Mesenchymal stem cell (in vitro differentiated cells and primary cell): Measurements from ENCODE around the gene EPB41L1.
A peak's percentile ranks its signal among the peaks of the same experiment; 100 is the strongest.

ENCODE experiments used
- DNase-seq: peaks from one replicate; pipeline ENCODE4 v3.0.0-alpha.2; 2013
- H2AFZ ChIP-seq: one replicate; pipeline ENCODE4 v1.6.1; 2013; ENCODE audit warnings: low read depth, mild to moderate bottlenecking, control low read depth, inconsistent platforms, low read length, moderate library complexity
- H2AK5ac ChIP-seq: 2 replicates; pipeline ENCODE4 v1.6.1; 2013; ENCODE audit warnings: low read length, moderate library complexity, mild to moderate bottlenecking, inconsistent platforms; ENCODE audit not compliant: severe bottlenecking
- H2BK120ac ChIP-seq: one replicate; pipeline ENCODE4 v1.6.1; 2013; ENCODE audit warnings: low read depth, mild to moderate bottlenecking, inconsistent platforms, low read length, moderate library complexity
- H2BK12ac ChIP-seq, 2 experiments: one replicate each; pipeline ENCODE4 v1.6.1; 2013; ENCODE audit warnings: inconsistent platforms in 2 of 2, low read length in 2 of 2, mild to moderate bottlenecking in 2 of 2, moderate library complexity in 2 of 2, control low read depth in 1 of 2
- H2BK15ac ChIP-seq: one replicate; pipeline ENCODE4 v1.6.1; 2013; ENCODE audit warnings: mild to moderate bottlenecking, low read depth, inconsistent platforms; ENCODE audit not compliant: poor library complexity, severe bottlenecking
- H2BK5ac ChIP-seq: 2 replicates; pipeline ENCODE4 v1.6.1; 2013; ENCODE audit warnings: low read depth, mild to moderate bottlenecking, low read length, control low read depth, inconsistent platforms; ENCODE audit not compliant: poor library complexity, severe bottlenecking
- H3K14ac ChIP-seq, 2 experiments: one replicate each; pipeline ENCODE4 v1.6.1; 2013; ENCODE audit warnings: inconsistent platforms in 2 of 2, low read length in 2 of 2, control low read depth in 1 of 2, mild to moderate bottlenecking in 1 of 2, moderate library complexity in 1 of 2
- H3K18ac ChIP-seq, 2 experiments: one replicate each; pipeline ENCODE4 v1.6.1; 2013; ENCODE audit warnings: inconsistent platforms in 2 of 2, low read length in 2 of 2, control low read depth in 1 of 2, low read depth in 1 of 2, mild to moderate bottlenecking in 1 of 2
- H3K23ac ChIP-seq, 2 experiments: one replicate each; pipeline ENCODE4 v1.6.1; 2013; ENCODE audit warnings: inconsistent platforms in 2 of 2, low read length in 2 of 2, mild to moderate bottlenecking in 2 of 2, moderate library complexity in 2 of 2, control low read depth in 1 of 2
- H3K27ac ChIP-seq: 2 replicates; pipeline ENCODE4 v1.5.1; 2013; ENCODE audit warnings: mild to moderate bottlenecking, moderate library complexity, low read length, control low read depth, inconsistent platforms; ENCODE audit not compliant: poor library complexity, severe bottlenecking
- H3K27me3 ChIP-seq, 2 experiments: 2 replicates each; pipeline versions ENCODE4 v1.6.1 to v1.7.0; 2013; ENCODE audit warnings: low read length in 2 of 2, mild to moderate bottlenecking in 2 of 2, moderate library complexity in 2 of 2, control low read depth in 1 of 2, inconsistent platforms in 1 of 2; ENCODE audit not compliant: control insufficient read depth in 1 of 2, insufficient read depth in 1 of 2
- H3K36me3 ChIP-seq, 2 experiments: 2 replicates each; pipeline versions ENCODE4 v1.6.1 to v1.7.0; 2013; ENCODE audit warnings: low read length in 2 of 2, control low read depth in 1 of 2, inconsistent platforms in 1 of 2, low read depth in 1 of 2, mild to moderate bottlenecking in 1 of 2; ENCODE audit not compliant: insufficient read depth in 2 of 2, control insufficient read depth in 1 of 2
- H3K4ac ChIP-seq, 2 experiments: one replicate each; pipeline ENCODE4 v1.6.1; 2013; ENCODE audit warnings: inconsistent platforms in 2 of 2, low read length in 2 of 2, mild to moderate bottlenecking in 2 of 2, moderate library complexity in 2 of 2, control low read depth in 1 of 2, low read depth in 1 of 2
- H3K4me1 ChIP-seq: 2 replicates; pipeline ENCODE4 v1.6.1; 2013; ENCODE audit warnings: low read depth, low read length, control low read depth; ENCODE audit not compliant: control insufficient read depth, insufficient read depth
- H3K4me2 ChIP-seq: 2 replicates; pipeline ENCODE4 v1.6.1; 2013; ENCODE audit warnings: low read length, mild to moderate bottlenecking, inconsistent platforms; ENCODE audit not compliant: poor library complexity, severe bottlenecking
- H3K4me3 ChIP-seq, 2 experiments: 2 replicates each; pipeline versions ENCODE4 v1.5.1 to v1.7.0; 2013; ENCODE audit warnings: low read length in 2 of 2, mild to moderate bottlenecking in 2 of 2, control low read depth in 1 of 2, low read depth in 1 of 2; ENCODE audit not compliant: insufficient read depth in 1 of 2
- H3K79me1 ChIP-seq: replicated peaks from 2 replicates; pipeline ENCODE4 v1.6.1; 2013; ENCODE audit warnings: mild to moderate bottlenecking, control low read depth, low read length, inconsistent platforms; ENCODE audit not compliant: poor library complexity, severe bottlenecking
- H3K9ac ChIP-seq: 2 replicates; pipeline ENCODE4 v1.7.0; 2013; ENCODE audit warnings: mild to moderate bottlenecking, low read length, moderate library complexity
- H3K9me3 ChIP-seq: 2 replicates; pipeline ENCODE4 v1.7.0; 2013; ENCODE audit warnings: mild to moderate bottlenecking, low read length; ENCODE audit not compliant: control insufficient read depth
- H4K8ac ChIP-seq: one replicate; pipeline ENCODE4 v1.6.1; 2013; ENCODE audit warnings: inconsistent platforms, mild to moderate bottlenecking, low read length, moderate library complexity
- H4K91ac ChIP-seq: one replicate; pipeline ENCODE4 v1.6.1; 2013; ENCODE audit warnings: mild to moderate bottlenecking, low read length, inconsistent platforms
- WGBS: methylation state at CpG from one replicate; pipeline ENCODE4 v1.1.7; 2013; ENCODE audit warnings: mixed read lengths; 5-methylcytosine and 5-hydroxymethylcytosine counted together

The EPB41L1 gene

GRCh38 chr20:36113036-36113435 lies 41.5 kb upstream of the EPB41L1 start:
- H3K14ac ChIP-seq: no peak overlapping the region
- peaks cover 5% of the 10 kb centered on the region for H3K4me1 ChIP-seq
- H2BK5ac ChIP-seq: no peak overlapping the region
- H2BK12ac ChIP-seq: no peak overlapping the region
- no peaks in the 10 kb centered on the region for H3K9me3 ChIP-seq
- H3K36me3 ChIP-seq: peaks cover 0 to 4% of the 10 kb centered on the region in 2 experiments
- no peak for DNase-seq
- H4K8ac ChIP-seq: no peak overlapping the region
- H4K91ac ChIP-seq: no peak overlapping the region
- no peak overlapping the region for H2AK5ac ChIP-seq
- H3K9ac ChIP-seq: no peak overlapping the region
- no peak overlapping the region for H3K18ac ChIP-seq
- no peaks in the 10 kb centered on the region for H3K79me1 ChIP-seq
- peaks cover 0 to 26% of the 10 kb centered on the region in 2 experiments for H3K27me3 ChIP-seq
- no peak overlapping the region for H2AFZ ChIP-seq
- no peak overlapping the region for H3K4ac ChIP-seq
- H2BK120ac ChIP-seq: no peak overlapping the region
- no peak overlapping the region for H2BK15ac ChIP-seq
- no peak overlapping the region for H3K4me3 ChIP-seq
- WGBS: 90% methylated on average over 5 of the region's 5 CpGs
- no peak overlapping the region for H3K4me2 ChIP-seq
- H3K23ac ChIP-seq: no peak overlapping the region
- no peak overlapping the region for H3K27ac ChIP-seq

- H3K79me1 ChIP-seq: no peaks in the 10 kb centered on the region
- no peak overlapping the region for H4K91ac ChIP-seq
- peak overlapping the region in 1 of 2 experiments; percentile 20 for H3K4me3 ChIP-seq
- H2AK5ac ChIP-seq: no peak overlapping the region
- no peak overlapping the region for H3K14ac ChIP-seq
- H3K27ac ChIP-seq: no peak overlapping the region
- H3K27me3 ChIP-seq: peaks cover 0 to 26% of the 10 kb centered on the region in 2 experiments
- H2BK120ac ChIP-seq: no peak overlapping the region
- no peak overlapping the region for H3K18ac ChIP-seq
- peaks cover 0 to 4% of the 10 kb centered on the region in 2 experiments for H3K36me3 ChIP-seq
- H3K4me1 ChIP-seq: peaks cover 5% of the 10 kb centered on the region
- no peak overlapping the region for H2AFZ ChIP-seq
- no peak for DNase-seq
- H3K4me2 ChIP-seq: no peak overlapping the region
- no peak overlapping the region for H2BK15ac ChIP-seq
- H3K9ac ChIP-seq: no peak overlapping the region
- 61% methylated on average over 12 of the region's 13 CpGs for WGBS
- no peak overlapping the region for H3K23ac ChIP-seq
- H3K9me3 ChIP-seq: no peaks in the 10 kb centered on the region
- no peak overlapping the region for H2BK12ac ChIP-seq
- H4K8ac ChIP-seq: no peak overlapping the region
- H2BK5ac ChIP-seq: no peak overlapping the region
- H3K4ac ChIP-seq: no peak overlapping the region
Measured at GRCh38 chr20:36113566-36114250, 40.8 kb upstream of the EPB41L1 start.

- no peak overlapping the region for H3K4ac ChIP-seq
- no peak for DNase-seq
- H3K18ac ChIP-seq: no peak overlapping the region
- H3K27ac ChIP-seq: no peak overlapping the region
- no peak overlapping the region for H3K4me3 ChIP-seq
- H3K27me3 ChIP-seq: peaks cover 0 to 26% of the 10 kb centered on the region in 2 experiments
- no peak overlapping the region for H2BK15ac ChIP-seq
- H4K91ac ChIP-seq: no peak overlapping the region
- no peaks in the 10 kb centered on the region for H3K79me1 ChIP-seq
- H3K4me2 ChIP-seq: no peak overlapping the region
- H3K4me1 ChIP-seq: peaks cover 3% of the 10 kb centered on the region
- 83% methylated on average over 2 of the region's 3 CpGs for WGBS
- H2BK5ac ChIP-seq: no peak overlapping the region
- no peak overlapping the region for H2AFZ ChIP-seq
- H2AK5ac ChIP-seq: no peak overlapping the region
- no peak overlapping the region for H2BK120ac ChIP-seq
- no peak overlapping the region for H3K23ac ChIP-seq
- no peaks in the 10 kb centered on the region for H3K9me3 ChIP-seq
- H3K9ac ChIP-seq: no peak overlapping the region
- no peak overlapping the region for H4K8ac ChIP-seq
- no peak overlapping the region for H2BK12ac ChIP-seq
- H3K36me3 ChIP-seq: peaks cover 0 to 4% of the 10 kb centered on the region in 2 experiments
- H3K14ac ChIP-seq: no peak overlapping the region
Measured at GRCh38 chr20:36114707-36115106, 39.8 kb upstream of the EPB41L1 start.

- Histone ChIP-seq H3K14ac (no peak overlapping the region), H3K23ac (no peak overlapping the region)
Measured at GRCh38 chr20:36115925-36116324, 38.6 kb upstream of the EPB41L1 start.

More at GRCh38 chr20:36115925-36116324, 38.6 kb upstream of the EPB41L1 start:
- Histone ChIP-seq H4K8ac (no peak overlapping the region), H4K91ac (no peak overlapping the region), H3K9me3 (no peaks in the 10 kb centered on the region), H3K9ac (peak overlapping the region; percentile 13), H3K4me2 (no peak overlapping the region), H3K36me3 (no peaks in the 10 kb centered on the region), H3K27me3 (peaks cover 0 to 26% of the 10 kb centered on the region in 2 experiments), H3K4me1 (peaks cover 3% of the 10 kb centered on the region), H2BK15ac (no peak overlapping the region), H2BK5ac (no peak overlapping the region), H3K4me3 (no peak overlapping the region), H3K18ac (no peak overlapping the region), H2BK12ac (no peak overlapping the region), H3K27ac (no peak overlapping the region), H2AFZ (no peak overlapping the region), H3K79me1 (no peaks in the 10 kb centered on the region), H2AK5ac (no peak overlapping the region), H3K4ac (no peak overlapping the region), H2BK120ac (no peak overlapping the region)
- no peak for DNase-seq
